DMS53 (cell line): ENCODE data around the gene BPIFB6.
A peak's percentile ranks its signal among the peaks of the same experiment; 100 is the strongest.

Experiments used
- DNase-seq: peaks from one replicate; lab custom pipeline; 2025; lab: John Stamatoyannopoulos, UW

The BPIFB6 gene

GRCh38 chr20:33063271-33063670, 31.8 kb downstream of the BPIFB6 start:
- DNase-seq: no peak

- no peak for DNase-seq
These were observed 33.3 kb downstream of the BPIFB6 start for GRCh38 chr20:33064572-33065287.

- DNase-seq: no peak
These were observed 34.3 kb downstream of the BPIFB6 start for GRCh38 chr20:33065785-33066184.

- DNase-seq: no peak
These were observed 36.4 kb downstream of the BPIFB6 start for GRCh38 chr20:33067806-33068205.

GRCh38 chr20:33068251-33068939, 36.9 kb downstream of the BPIFB6 start:
- no peak for DNase-seq

GRCh38 chr20:33069673-33070072, 38.2 kb downstream of the BPIFB6 start:
- DNase-seq: no peak

- no peak for DNase-seq
These were observed 38.9 kb downstream of the BPIFB6 start for GRCh38 chr20:33070111-33071053.

GRCh38 chr20:33071198-33071597, 39.8 kb downstream of the BPIFB6 start:
- DNase-seq: no peak

GRCh38 chr20:33072362-33072761, 40.9 kb downstream of the BPIFB6 start:
- no peak for DNase-seq

- DNase-seq: no peak
These were observed 41.4 kb downstream of the BPIFB6 start for GRCh38 chr20:33072813-33073212.

- DNase-seq: no peak
These were observed 43.2 kb downstream of the BPIFB6 start for GRCh38 chr20:33074675-33075074.

- DNase-seq: no peak
These were observed 43.8 kb downstream of the BPIFB6 start for GRCh38 chr20:33075281-33075680.

GRCh38 chr20:33076662-33077372, 45.4 kb downstream of the BPIFB6 start:
- DNase-seq: peak; percentile 21

GRCh38 chr20:33079259-33079658, 47.8 kb downstream of the BPIFB6 start, which contains the start of gene BPIFB4:
Gene BPIFB4, plus strand, starts transcription at chr20:33079643. Its CDS starts 1,884 bp downstream, at chr20:33081527.
- no peak for DNase-seq

GRCh38 chr20:33081411-33082154, 50.1 kb downstream of the BPIFB6 start:
- no peak for DNase-seq

- no peak for DNase-seq
These were observed 51.1 kb downstream of the BPIFB6 start for GRCh38 chr20:33082546-33082945.

- no peak for DNase-seq
These were observed 52.3 kb downstream of the BPIFB6 start for GRCh38 chr20:33083544-33084340.

- DNase-seq: no peak
These were observed 53.3 kb downstream of the BPIFB6 start for GRCh38 chr20:33084722-33085121.

GRCh38 chr20:33086052-33086722, 54.7 kb downstream of the BPIFB6 start:
- no peak for DNase-seq

GRCh38 chr20:33091147-33091546, 59.7 kb downstream of the BPIFB6 start:
- no peak for DNase-seq
